Psoas muscle (tissue), 8 donors: ENCODE results near the gene HMGN1. TPM values are rescaled to one million over a fixed set of nuclear protein-coding genes. Genes with fewer than 3 reads are reported as not detected.
A peak's percentile ranks its signal among the peaks of the same experiment; 100 is the strongest.

ENCODE experiments used
- ATAC-seq, 4 donors: fragments of 200-7000 bp; cut with Tn5 transposase; one replicate each; pipeline ENCODE4 v1.9.1; 2020; ENCODE audit warnings: moderate library complexity in 3 of 4, mild to moderate bottlenecking in 2 of 4
- DNase-seq, 2 donors: peaks; one replicate each; pipeline ENCODE4 v3.0.0-alpha.2; 2020
- H3K27ac ChIP-seq: fragments of 200-600 bp; one replicate; pipeline ENCODE4 v1.8.0; 2022
- H3K27me3 ChIP-seq, 3 donors: fragments of 200-600 bp in 1 of 3; one replicate each; pipeline versions ENCODE4 v1.6.1 to v1.8.0; 2013 to 2022; ENCODE audit warnings: low read length in 2 of 3, mild to moderate bottlenecking in 2 of 3, moderate library complexity in 1 of 3; ENCODE audit not compliant: insufficient read depth in 3 of 3
- H3K36me3 ChIP-seq, 2 donors: fragments of 200-600 bp in 1 of 2; one replicate each; pipeline versions ENCODE4 v1.6.1 to v1.8.0; 2013 to 2022; ENCODE audit warnings: low read depth in 1 of 2, mild to moderate bottlenecking in 1 of 2, moderate library complexity in 1 of 2; ENCODE audit not compliant: insufficient read depth in 1 of 2
- H3K4me1 ChIP-seq: fragments of 200-600 bp; one replicate; pipeline ENCODE4 v1.8.0; 2022
- H3K4me3 ChIP-seq: fragments of 200-600 bp; one replicate; pipeline ENCODE4 v1.8.0; 2022; ENCODE audit warnings: mild to moderate bottlenecking
- H3K9me3 ChIP-seq: fragments of 200-600 bp; one replicate; pipeline ENCODE4 v1.8.0; 2022
- WGBS, 3 donors: extraction: QIAGEN DNeasy Blood & Tissue Kit; methylation state at CpG; one replicate each; pipeline versions ENCODE4 v1.1.6 to v1.1.7; 2013; 5-methylcytosine and 5-hydroxymethylcytosine counted together
- intact Hi-C, 2 donors: fragments of 100-400 bp; cut with DNase I; formaldehyde crosslinking; loops; one replicate each; pipeline versions ENCODE4 v1.11.0 to v1.14.2; 2022
- long read RNA-seq, 2 donors: library from polyadenylated mRNA; unstranded; transcript quantifications; one replicate each; pipeline ENCODE4 v2.0.0, GENCODE V29; 2021
- polyA plus RNA-seq, 3 donors: library from polyadenylated mRNA; stranded (reverse); fragments of 200-250 nt; gene quantifications; one replicate each; pipeline ENCODE4 v1.2.3, GENCODE V29; 2013
- total RNA-seq, 4 donors: library from RNA; stranded (reverse); fragmentation: NEBNext Ultra II Directional in 2 of 4; extraction: Animal tissue kit (Norgen Biotek cat#: 25700) in 2 of 4; gene quantifications; one replicate each; pipeline versions ENCODE4 v1.2.1 to v1.2.4, GENCODE V29; 2021 to 2023
- TF ChIP-seq, protein P1 (sequence below): fragments of 200-600 bp; IDR thresholded peaks from one replicate; pipeline ENCODE4 v1.8.0; 2022; ENCODE audit warnings: antibody characterized with exemption
- donor health status: healthy with polysubstance abuse.
- donor health status: DM: no; HTN: no; CAD: no; lungs with moderate emphysema.
- donor health status: Bipolar disorder and iron deficiency.
- donor health status: healthy.
- donor health status: DM: yes; HTN: yes; CAD: no.
- donor health status: DM: no; HTN: no; CAD: no.
- donor health status: DM: no; HTN: no; CAD: no.
- donor health status: DM: yes; HTN: yes; CAD: no.

Gene HMGN1
- total RNA-seq, result 10 to 100 TPM; 16.0 to 37.2 (median 20.6) TPM
- 10 to 100 TPM; 13.9 to 27.5 (median 17.7) TPM for polyA plus RNA-seq
- long read RNA-seq, donor 1, transcript HMGN1-204 (6 exons, 1,383 nt), result major isoform, 13 of 24 reads
- long read RNA-seq, donor 1, partial matches to known transcripts, result 2 of 24 reads
- long read RNA-seq, donor 1, other reads (novel, unspliced or antisense), result 9 of 24 reads
- long read RNA-seq, donor 2, transcript HMGN1-204 (6 exons, 1,383 nt), result major isoform, 8 of 18 reads
- long read RNA-seq, donor 2, partial matches to known transcripts, result 3 of 18 reads
- long read RNA-seq, donor 2, other reads (novel, unspliced or antisense), result 5 of 18 reads

GRCh38 chr21:39348355-39349210 is at the start of gene HMGN1:
Gene HMGN1, minus strand, starts transcription at chr21:39349088. Its CDS starts 171 bp downstream, at chr21:39348917.
- intact Hi-C loops, result loop anchor here (1.0 to 5.0 kb wide), 3 partner anchors 36 to 40 kb away; partner anchors contain the start of gene BRWD1 (in 1 of the 2)
- WGBS, 3 donors, result 0 to 1% (median 0%) methylated on average over 61 to 116 of the region's 116 CpGs
- TF ChIP-seq, protein P1, sequence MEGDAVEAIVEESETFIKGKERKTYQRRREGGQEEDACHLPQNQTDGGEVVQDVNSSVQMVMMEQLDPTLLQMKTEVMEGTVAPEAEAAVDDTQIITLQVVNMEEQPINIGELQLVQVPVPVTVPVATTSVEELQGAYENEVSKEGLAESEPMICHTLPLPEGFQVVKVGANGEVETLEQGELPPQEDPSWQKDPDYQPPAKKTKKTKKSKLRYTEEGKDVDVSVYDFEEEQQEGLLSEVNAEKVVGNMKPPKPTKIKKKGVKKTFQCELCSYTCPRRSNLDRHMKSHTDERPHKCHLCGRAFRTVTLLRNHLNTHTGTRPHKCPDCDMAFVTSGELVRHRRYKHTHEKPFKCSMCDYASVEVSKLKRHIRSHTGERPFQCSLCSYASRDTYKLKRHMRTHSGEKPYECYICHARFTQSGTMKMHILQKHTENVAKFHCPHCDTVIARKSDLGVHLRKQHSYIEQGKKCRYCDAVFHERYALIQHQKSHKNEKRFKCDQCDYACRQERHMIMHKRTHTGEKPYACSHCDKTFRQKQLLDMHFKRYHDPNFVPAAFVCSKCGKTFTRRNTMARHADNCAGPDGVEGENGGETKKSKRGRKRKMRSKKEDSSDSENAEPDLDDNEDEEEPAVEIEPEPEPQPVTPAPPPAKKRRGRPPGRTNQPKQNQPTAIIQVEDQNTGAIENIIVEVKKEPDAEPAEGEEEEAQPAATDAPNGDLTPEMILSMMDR, result peak; percentile 11
- H3K4me1 ChIP-seq, result peaks cover 13% of the 10 kb centered on the region
- no peaks in the 10 kb centered on the region for H3K27me3 ChIP-seq
- peak; percentile 39 to 55 (median 49) for ATAC-seq
- peaks cover 0 to 33% of the 10 kb centered on the region in 2 donors for H3K36me3 ChIP-seq
- H3K4me3 ChIP-seq, result peak within 1 kb of the TSS; percentile 88
- H3K9me3 ChIP-seq, result no peaks in the 10 kb centered on the region
- peak; percentile 84 to 87 for DNase-seq
- peak within 1 kb of the TSS; percentile 85 for H3K27ac ChIP-seq

GRCh38 chr21:39397646-39398385 is 48.9 kb upstream of the HMGN1 start:
- H3K36me3 ChIP-seq, result peaks cover 3 to 65% of the 10 kb centered on the region in 2 donors
- WGBS, 3 donors, result 88 to 94% (median 89%) methylated on average over 11 of the region's 11 CpGs

GRCh38 chr21:39392981-39393380 is 44.1 kb upstream of the HMGN1 start:
- no peak for ATAC-seq
- peaks cover 7 to 74% of the 10 kb centered on the region in 2 donors for H3K36me3 ChIP-seq

More at GRCh38 chr21:39397646-39398385, 48.9 kb upstream of the HMGN1 start:
- Histone ChIP-seq H3K27me3 (no peaks in the 10 kb centered on the region), H3K4me1 (no peaks in the 10 kb centered on the region), H3K9me3 (no peaks in the 10 kb centered on the region), H3K4me3 (no peak overlapping the region), H3K27ac (no peak overlapping the region)
- ATAC-seq (no peak), DNase-seq (no peak)
- intact Hi-C loops, result no loop called here
- TF ChIP-seq, protein P1, result no peak

GRCh38 chr21:39390212-39390765 is 41.4 kb upstream of the HMGN1 start:
- Histone ChIP-seq H3K36me3 (peaks cover 7 to 48% of the 10 kb centered on the region in 2 donors), H3K27me3 (no peaks in the 10 kb centered on the region), H3K27ac (no peak overlapping the region), H3K4me1 (peaks cover 18% of the 10 kb centered on the region), H3K9me3 (no peaks in the 10 kb centered on the region), H3K4me3 (no peak overlapping the region)
- DNase-seq (no peak), ATAC-seq (no peak)
- WGBS, 3 donors, result 73 to 90% (median 82%) methylated on average over 16 of the region's 16 CpGs
- intact Hi-C loops, result no loop called here
- TF ChIP-seq, protein P1, result no peak

More at GRCh38 chr21:39392981-39393380, 44.1 kb upstream of the HMGN1 start:
- DNase-seq, result no peak
- Histone ChIP-seq H3K9me3 (no peaks in the 10 kb centered on the region), H3K27ac (no peak overlapping the region), H3K27me3 (no peaks in the 10 kb centered on the region), H3K4me3 (no peak overlapping the region), H3K4me1 (peaks cover 12% of the 10 kb centered on the region)
- WGBS, 3 donors, result 89 to 92% (median 91%) methylated on average over 7 of the region's 7 CpGs
- intact Hi-C loops, result no loop called here
- TF ChIP-seq, protein P1, result no peak
